Nephron progenitor cell (in vitro differentiated cells): ENCODE results near the gene ALK.

Source experiments
- DNase-seq: peaks from one replicate; pipeline ENCODE4 v3.0.0; 2021
- H3K27ac Mint-ChIP-seq: 2 replicates; pipeline ENCODE4 v1.8.0; 2021; ENCODE audit warnings: mild to moderate bottlenecking, moderate library complexity, mixed read lengths
- H3K27me3 Mint-ChIP-seq: 2 replicates; pipeline ENCODE4 v1.8.0; 2021; ENCODE audit warnings: mild to moderate bottlenecking, low read depth, mixed read lengths; ENCODE audit not compliant: poor library complexity
- H3K36me3 Mint-ChIP-seq: 2 replicates; pipeline ENCODE4 v1.8.0; 2021; ENCODE audit warnings: low read depth, mixed read lengths
- H3K4me1 Mint-ChIP-seq: 2 replicates; pipeline ENCODE4 v1.8.0; 2021; ENCODE audit warnings: mixed read lengths
- H3K4me3 Mint-ChIP-seq: 2 replicates; pipeline ENCODE4 v1.8.0; 2021; ENCODE audit warnings: mild to moderate bottlenecking, moderate library complexity, mixed read lengths
- H3K9me3 Mint-ChIP-seq: 2 replicates; pipeline ENCODE4 v1.8.0; 2021; ENCODE audit warnings: mild to moderate bottlenecking, moderate library complexity, mixed read lengths
- CTCF ChIP-seq: fragments of 200-600 bp; sonication (generic); IDR thresholded peaks from 2 replicates; pipeline ENCODE4 v1.5.0; 2021; ENCODE audit warnings: antibody characterized with exemption

ALK gene

GRCh38 chr2:29780906-29781305 lies 140.5 kb downstream of the ALK start:
- no peak for TF ChIP-seq CTCF
- no peak overlapping the region for H3K4me3 Mint-ChIP-seq
- no peak overlapping the region for H3K27ac Mint-ChIP-seq
- no peaks in the 10 kb centered on the region for H3K9me3 Mint-ChIP-seq
- H3K27me3 Mint-ChIP-seq = peaks cover 2% of the 10 kb centered on the region
- peaks cover 54% of the 10 kb centered on the region for H3K4me1 Mint-ChIP-seq
- H3K36me3 Mint-ChIP-seq = no peaks in the 10 kb centered on the region
- DNase-seq = no peak

- H3K4me3 Mint-ChIP-seq = no peak overlapping the region
- H3K27ac Mint-ChIP-seq = no peak overlapping the region
- H3K27me3 Mint-ChIP-seq = peaks cover 6% of the 10 kb centered on the region
- H3K36me3 Mint-ChIP-seq = no peaks in the 10 kb centered on the region
- H3K4me1 Mint-ChIP-seq = peaks cover 29% of the 10 kb centered on the region
- no peak for DNase-seq
- H3K9me3 Mint-ChIP-seq = no peaks in the 10 kb centered on the region
- no peak for TF ChIP-seq CTCF
Observed at GRCh38 chr2:29777161-29777560, 144.2 kb downstream of the ALK start.

- peaks cover 21% of the 10 kb centered on the region for H3K4me1 Mint-ChIP-seq
- no peak for TF ChIP-seq CTCF
- H3K27ac Mint-ChIP-seq = no peak overlapping the region
- H3K36me3 Mint-ChIP-seq = no peaks in the 10 kb centered on the region
- DNase-seq = no peak
- H3K9me3 Mint-ChIP-seq = no peaks in the 10 kb centered on the region
- H3K4me3 Mint-ChIP-seq = no peak overlapping the region
- H3K27me3 Mint-ChIP-seq = peaks cover 6% of the 10 kb centered on the region
Observed at GRCh38 chr2:29776406-29776805, 145.0 kb downstream of the ALK start.

GRCh38 chr2:29775937-29776336 lies 145.4 kb downstream of the ALK start:
- no peaks in the 10 kb centered on the region for H3K9me3 Mint-ChIP-seq
- no peaks in the 10 kb centered on the region for H3K36me3 Mint-ChIP-seq
- no peak for DNase-seq
- TF ChIP-seq CTCF = no peak
- peaks cover 6% of the 10 kb centered on the region for H3K27me3 Mint-ChIP-seq
- H3K4me1 Mint-ChIP-seq = peaks cover 16% of the 10 kb centered on the region
- no peak overlapping the region for H3K27ac Mint-ChIP-seq
- no peak overlapping the region for H3K4me3 Mint-ChIP-seq

GRCh38 chr2:29774624-29775023 lies 146.8 kb downstream of the ALK start:
- Mint-ChIP-seq H3K27ac (no peak overlapping the region), H3K27me3 (peaks cover 6% of the 10 kb centered on the region), H3K36me3 (no peaks in the 10 kb centered on the region), H3K4me1 (peaks cover 5% of the 10 kb centered on the region), H3K4me3 (no peak overlapping the region), H3K9me3 (no peaks in the 10 kb centered on the region)
- no peak for TF ChIP-seq CTCF
- DNase-seq = no peak

GRCh38 chr2:29770846-29771245 lies 150.5 kb downstream of the ALK start:
- Mint-ChIP-seq H3K27ac (peak overlapping the region; percentile 2), H3K4me1 (peaks cover 8% of the 10 kb centered on the region), H3K4me3 (no peak overlapping the region), H3K9me3 (no peaks in the 10 kb centered on the region), H3K36me3 (no peaks in the 10 kb centered on the region), H3K27me3 (peaks cover 7% of the 10 kb centered on the region)
- TF ChIP-seq CTCF = no peak
- DNase-seq = no peak
